ENCODE measurements around the gene BIN1.

Gene BIN1

DNA sequence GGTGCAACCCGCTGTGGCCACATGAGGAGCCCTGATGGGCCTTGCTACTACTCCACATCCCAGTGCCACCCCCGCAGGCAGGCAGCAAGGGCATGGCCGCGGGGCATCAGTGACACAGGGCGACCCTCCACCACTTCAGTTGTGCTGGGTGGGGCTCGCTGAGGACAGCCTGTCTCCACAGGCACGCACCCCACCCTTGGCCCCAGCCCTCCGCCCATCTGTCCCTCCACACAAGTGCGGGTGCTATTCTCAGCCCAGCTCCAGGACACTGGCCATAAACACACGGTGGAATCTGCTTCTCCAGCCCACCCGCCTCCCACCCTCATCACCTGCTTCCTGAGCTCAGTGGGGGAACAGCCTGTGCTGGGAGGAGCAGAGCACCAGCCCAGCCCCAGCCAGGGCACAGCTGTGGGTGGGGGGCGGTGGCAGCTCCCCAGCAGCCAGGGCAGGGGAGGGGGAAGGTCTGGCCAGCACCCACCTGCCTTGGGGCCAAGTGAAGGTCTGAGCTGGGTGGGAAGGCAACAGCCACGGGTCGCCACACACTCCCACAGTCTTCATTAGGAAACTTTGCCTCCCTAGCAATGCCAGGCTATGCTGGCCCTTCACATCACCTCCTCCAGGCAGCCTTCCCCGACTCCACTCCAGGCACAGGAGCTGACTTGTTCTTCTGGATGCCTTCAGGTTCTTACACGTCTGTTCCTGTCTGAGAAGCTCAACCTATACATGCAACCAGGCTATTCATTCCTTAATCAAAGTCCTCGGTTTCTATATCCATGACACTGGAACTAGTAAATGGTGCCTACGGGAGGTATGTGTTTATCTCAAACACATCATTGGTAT is 16.5 kb downstream of the BIN1 start:
- no peak for DNase-seq

DNA sequence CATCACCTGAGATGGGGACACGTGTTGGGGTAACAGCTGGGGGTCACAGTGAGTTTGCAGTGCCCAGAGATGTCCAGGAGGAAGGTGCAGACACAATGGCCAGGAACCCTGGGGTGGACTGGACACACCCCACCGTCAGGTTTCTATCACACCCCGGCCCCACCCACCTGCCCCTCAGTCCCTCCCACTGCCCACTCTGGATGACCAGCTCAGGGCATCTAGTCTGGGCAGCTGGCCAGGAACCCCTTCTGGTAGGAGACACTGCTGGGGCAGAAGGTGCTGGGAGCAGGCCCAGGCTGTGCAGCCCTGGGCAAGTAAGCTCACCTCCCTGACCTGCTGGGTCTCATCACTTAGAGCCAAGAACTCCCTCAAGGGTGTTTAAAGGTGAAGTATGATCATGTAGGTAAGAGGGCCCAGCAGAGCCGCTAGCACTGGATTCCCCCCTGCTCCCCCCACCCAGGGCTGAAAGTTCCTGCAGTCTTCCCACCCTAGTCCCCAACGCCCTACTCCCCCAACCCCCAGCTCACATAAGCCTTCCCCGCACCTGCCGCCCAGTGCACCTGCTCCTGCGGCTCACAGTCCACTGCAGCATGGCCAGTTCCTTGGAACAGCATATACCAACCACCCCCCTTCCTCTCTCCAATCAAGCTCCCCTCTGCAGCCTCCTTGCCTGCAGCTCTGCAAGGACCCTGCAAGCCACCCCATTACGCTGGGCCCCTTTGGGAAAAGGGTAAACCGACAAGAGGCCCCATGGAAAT is 17.3 kb downstream of the BIN1 start:
- DNase-seq = no peak

- no peak for DNase-seq
These were observed 18.2 kb downstream of the BIN1 start for GRCh38 chr2:127088706-127089105.

DNA sequence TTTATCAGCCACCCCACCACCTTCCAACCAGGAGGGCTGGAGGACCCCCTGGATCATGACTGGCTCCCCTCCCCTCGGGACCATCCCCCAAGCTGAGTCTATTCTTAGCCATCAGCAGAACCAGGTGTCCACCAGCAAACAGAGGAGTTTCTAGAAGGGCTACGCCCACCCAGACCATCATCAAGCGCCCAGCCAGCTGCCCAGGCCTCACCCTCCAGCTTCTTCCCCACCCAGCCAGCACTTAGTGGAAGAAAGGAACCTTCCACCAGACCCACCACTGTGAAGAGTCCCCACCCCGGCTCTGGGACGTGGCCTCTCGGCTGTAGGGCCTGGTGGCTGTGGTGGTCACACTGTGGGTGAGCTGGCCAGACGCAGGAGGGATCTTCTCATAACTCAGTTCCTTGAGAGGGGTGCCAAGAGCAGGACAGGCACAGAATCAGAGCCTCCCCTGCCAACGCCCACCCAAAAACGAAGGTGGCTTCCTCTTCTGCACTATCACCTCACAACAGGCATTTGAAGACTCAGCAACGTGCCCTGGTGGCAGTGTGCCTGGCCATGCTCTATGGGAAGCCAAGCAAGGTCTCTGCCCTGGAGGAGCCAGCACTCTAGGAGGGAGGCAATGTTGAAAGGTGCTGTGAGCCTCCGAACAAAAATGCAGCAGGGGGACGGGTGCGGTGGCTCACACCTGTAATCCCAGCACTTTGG is 19.0 kb downstream of the BIN1 start:
- DNase-seq = no peak

- DNase-seq = no peak
These were observed 19.8 kb downstream of the BIN1 start for GRCh38 chr2:127086990-127087790.

- no peak for DNase-seq
These were observed 21.7 kb downstream of the BIN1 start for GRCh38 chr2:127085317-127085681.

DNA sequence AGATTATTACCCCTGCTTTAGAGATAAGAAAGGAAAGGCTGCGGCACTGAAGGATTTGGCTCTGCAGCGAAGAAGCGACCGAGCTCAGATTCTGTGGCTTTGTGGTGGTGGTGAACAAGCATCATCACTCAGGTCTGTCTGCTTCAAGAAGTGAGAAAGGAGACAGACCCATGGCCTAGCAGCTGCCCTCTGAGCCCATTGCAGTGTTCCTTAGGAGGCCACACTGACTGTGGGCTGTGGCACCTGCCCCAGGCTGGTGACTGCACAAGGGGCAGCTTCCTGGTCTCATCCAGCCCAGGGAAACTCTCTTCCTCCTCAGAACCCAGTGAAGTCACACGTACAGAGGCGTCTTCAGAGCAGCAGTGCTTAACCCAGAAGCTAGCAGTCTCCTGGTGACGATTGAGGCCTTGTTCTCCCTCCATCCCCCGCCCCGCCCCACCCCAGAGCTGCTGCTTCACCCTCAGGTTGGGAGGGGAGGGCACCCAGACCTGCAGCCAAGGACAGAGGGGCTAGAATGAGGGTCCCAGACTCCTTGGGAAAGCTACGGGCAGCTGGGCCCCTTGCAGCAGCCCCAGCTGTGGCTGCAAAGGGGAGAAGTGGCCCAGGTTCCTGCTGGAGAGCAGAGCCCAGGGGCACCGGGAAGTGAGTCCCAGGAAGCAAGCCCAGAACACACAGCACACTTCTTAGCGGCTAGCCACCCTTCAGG is 22.2 kb downstream of the BIN1 start:
- peak; percentile 33 for DNase-seq

DNA sequence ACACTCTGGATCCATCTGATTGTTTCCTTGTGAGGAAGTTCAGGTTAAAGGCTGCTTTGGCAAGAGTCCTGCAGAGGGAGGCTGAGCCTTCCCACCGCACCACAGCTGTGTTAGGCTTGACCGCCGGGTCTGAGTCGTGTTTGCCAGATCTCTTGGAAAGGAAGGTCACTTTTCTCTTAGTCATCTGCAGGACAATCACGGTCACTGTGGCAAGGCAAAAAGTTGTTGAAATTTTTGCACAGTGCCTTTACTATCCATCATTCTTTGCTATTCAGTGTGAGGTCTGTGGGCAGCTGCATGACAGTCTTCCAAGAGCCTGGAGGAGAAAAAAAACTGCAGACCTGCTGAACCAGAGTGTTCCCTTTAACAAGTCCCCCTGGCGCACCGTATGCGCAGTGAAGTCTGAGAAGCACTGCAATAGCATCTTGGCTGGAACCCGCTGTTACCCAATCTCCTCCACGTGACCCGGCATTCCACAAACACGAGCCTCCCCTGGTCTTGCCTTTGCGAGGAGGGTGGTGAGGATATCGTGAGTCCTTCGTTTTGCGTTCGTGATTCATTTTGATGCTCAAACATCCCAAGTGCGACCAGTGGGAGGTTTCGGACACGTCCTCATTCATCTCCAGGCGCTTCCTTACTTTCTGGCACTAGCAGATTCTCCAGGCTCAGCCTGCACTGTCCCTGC is 23.0 kb downstream of the BIN1 start:
- DNase-seq = no peak

- no peak for DNase-seq
These were observed 24.0 kb downstream of the BIN1 start for GRCh38 chr2:127082974-127083373.

GRCh38 chr2:127081826-127082633 is 24.9 kb downstream of the BIN1 start:
- peak; percentile 74 for DNase-seq

DNA sequence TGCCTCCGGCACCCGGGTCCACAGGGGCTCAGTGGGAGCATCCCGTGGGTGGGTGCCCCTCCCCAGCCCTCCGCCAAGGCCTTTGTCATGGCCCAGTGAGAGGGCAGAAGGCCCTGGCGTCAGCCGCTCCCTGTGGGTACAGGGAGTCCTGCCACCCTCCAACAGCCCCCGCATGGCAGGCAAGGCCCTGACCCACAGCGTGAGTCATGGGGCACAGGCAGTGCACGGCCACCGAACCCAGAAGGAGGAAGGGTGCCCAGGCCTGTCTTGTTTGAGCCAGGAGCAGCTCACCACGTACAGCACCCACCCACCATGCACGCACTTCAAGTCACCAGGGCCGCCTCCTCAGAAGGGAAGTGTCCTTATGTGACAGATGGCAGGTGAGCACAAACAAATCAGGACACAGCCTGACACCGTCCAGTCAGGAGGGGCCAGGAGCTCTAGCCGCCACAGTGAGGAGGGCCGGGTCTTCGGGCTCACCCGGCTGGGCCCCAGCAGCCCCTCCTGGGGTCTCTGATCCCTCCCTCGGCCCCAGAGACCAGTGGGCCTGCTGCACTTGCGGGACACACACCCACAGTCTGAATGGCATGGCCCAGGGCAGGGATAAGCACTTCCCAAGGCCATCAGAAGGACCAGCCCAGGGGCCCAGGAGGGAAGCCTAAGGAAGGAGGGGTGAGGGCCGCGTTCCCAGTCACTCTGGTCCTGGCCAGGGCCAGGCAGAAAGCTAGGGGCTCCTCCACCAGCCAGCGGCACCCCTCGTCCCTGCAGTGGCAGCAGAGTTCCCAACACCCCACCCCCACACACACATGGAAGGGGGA is 25.8 kb downstream of the BIN1 start:
- peak; percentile 50 for DNase-seq

GRCh38 chr2:127080226-127080937 is 26.6 kb downstream of the BIN1 start:
- DNase-seq = peak; percentile 50

- no peak for DNase-seq
These were observed 27.5 kb downstream of the BIN1 start for GRCh38 chr2:127079358-127079920.

DNA sequence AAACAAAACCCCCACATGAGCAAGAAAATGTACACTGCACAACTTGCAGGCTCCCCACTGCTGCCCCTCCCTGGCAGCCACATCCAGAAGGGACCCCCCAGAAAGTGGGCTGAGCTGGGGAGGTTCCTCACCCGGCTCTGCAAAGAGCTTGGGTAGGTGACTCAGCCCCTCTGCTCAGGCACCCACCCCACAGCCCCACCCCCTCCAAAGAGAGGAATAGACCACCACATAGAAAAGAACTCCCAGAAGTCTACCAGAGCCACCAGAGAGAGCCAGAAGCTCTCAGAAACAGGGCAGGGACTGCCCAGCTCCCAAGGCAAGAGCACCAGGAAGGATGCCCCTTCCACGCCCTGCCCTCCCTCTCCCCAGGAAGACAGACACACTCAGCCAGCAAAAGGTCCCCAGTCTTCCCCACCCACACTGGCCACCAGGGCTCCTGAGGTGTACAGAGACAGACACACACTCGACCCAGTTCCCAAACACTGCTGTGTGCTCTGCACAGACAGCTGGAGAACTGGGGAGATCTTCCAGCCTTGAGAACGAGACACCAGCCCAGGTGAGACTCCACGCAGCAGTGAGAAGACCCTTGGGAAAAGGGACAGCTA is 28.2 kb downstream of the BIN1 start:
- no peak for DNase-seq

GRCh38 chr2:127078028-127078427 is 28.9 kb downstream of the BIN1 start:
- DNase-seq = no peak

GRCh38 chr2:127076924-127077323 is 30.0 kb downstream of the BIN1 start:
- no peak for DNase-seq

- no peak for DNase-seq
These were observed 30.7 kb downstream of the BIN1 start for GRCh38 chr2:127076290-127076689.

DNA sequence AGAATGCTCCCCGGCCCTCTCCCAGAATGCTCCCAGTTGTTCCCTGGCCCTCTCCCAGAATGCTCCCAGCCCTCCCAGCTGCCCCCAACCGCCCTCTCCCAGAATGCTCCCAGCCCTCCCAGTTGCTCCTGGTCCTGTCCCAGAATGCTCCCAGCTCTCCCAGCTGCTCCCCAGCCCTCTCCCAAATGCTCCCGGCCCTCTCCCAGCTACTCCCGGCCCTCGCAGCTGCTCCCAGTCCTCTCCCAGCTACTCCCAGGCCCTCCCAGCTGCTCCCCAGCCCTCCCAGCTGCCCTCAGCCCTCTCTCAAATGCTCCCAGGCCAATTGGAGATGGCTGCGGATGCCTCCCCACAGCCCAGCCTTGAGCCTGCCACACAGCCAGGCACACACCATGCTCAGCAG is 31.1 kb downstream of the BIN1 start:
- no peak for DNase-seq
